MCF 10A (cell line): ENCODE data around the gene TMCC1. TPM values are rescaled to one million over a fixed set of nuclear protein-coding genes. Genes with fewer than 3 reads are reported as not detected.

Experiments used
- BruUV-seq: library from RNA; stranded (reverse); fragments of 400-500 nt; replicated peaks from 2 replicates; lab custom pipeline; 2021; lab: Mats Ljungman, UMichigan
- CTCF ChIA-PET: fragments of 300-600 bp; sonication (Branson Sonifier 250); formaldehyde crosslinking; extraction: SDS; loops from one replicate; lab custom pipeline; 2021; ENCODE audit warnings: antibody characterized with exemption, inconsistent platforms; lab: Yijun Ruan, JAX
- POLR2A ChIA-PET: fragments of 300-600, 350-650 bp; sonication (Branson Sonifier 250); formaldehyde crosslinking; extraction: SDS; loops from one replicate; lab custom pipeline; 2020; ENCODE audit warnings: antibody characterized with exemption, inconsistent platforms; lab: Yijun Ruan, JAX
- DNase-seq: peaks from one replicate; pipeline ENCODE4 v3.0.0-alpha.2; 2018; ENCODE audit not compliant: unreplicated experiment
- H3K27ac Mint-ChIP-seq: one replicate; pipeline ENCODE4 v1.8.0; 2022; ENCODE audit warnings: mild to moderate bottlenecking, low read depth, mixed read lengths; ENCODE audit not compliant: unreplicated experiment
- H3K27me3 Mint-ChIP-seq: one replicate; pipeline ENCODE4 v1.8.0; 2022; ENCODE audit warnings: mixed read lengths; ENCODE audit not compliant: insufficient read depth, unreplicated experiment
- H3K36me3 Mint-ChIP-seq: one replicate; pipeline ENCODE4 v1.8.0; 2022; ENCODE audit warnings: mild to moderate bottlenecking, moderate library complexity, mixed read lengths; ENCODE audit not compliant: insufficient read depth, unreplicated experiment
- H3K4me1 Mint-ChIP-seq: one replicate; pipeline ENCODE4 v1.8.0; 2022; ENCODE audit warnings: mixed read lengths; ENCODE audit not compliant: insufficient read depth, unreplicated experiment
- H3K4me3 Mint-ChIP-seq: one replicate; pipeline ENCODE4 v1.8.0; 2022; ENCODE audit warnings: mild to moderate bottlenecking, moderate library complexity, mixed read lengths; ENCODE audit not compliant: unreplicated experiment
- H3K9me3 Mint-ChIP-seq: one replicate; pipeline ENCODE4 v1.8.0; 2022; ENCODE audit warnings: mixed read lengths; ENCODE audit not compliant: unreplicated experiment
- CTCF ChIP-seq: fragments of 200-600 bp; IDR thresholded peaks from one replicate; pipeline ENCODE4 v1.8.0; 2022; ENCODE audit warnings: antibody characterized with exemption, mild to moderate bottlenecking; ENCODE audit not compliant: unreplicated experiment
- intact Hi-C: fragments of 100-400 bp; cut with micrococcal nuclease; formaldehyde crosslinking; loops from 2 replicates; pipeline ENCODE4 v1.14.1; 2022
- total RNA-seq: library from RNA; stranded (reverse); gene quantifications from 2 replicates; pipeline ENCODE4 v1.2.3, GENCODE V29; 2022

TMCC1 gene
- total RNA-seq, 1 experiment from 2014 or later = 31.2 TPM

- H3K4me3 Mint-ChIP-seq = no peak overlapping the region
- no peak for TF ChIP-seq CTCF
- intact Hi-C loops = no loop called here
- H3K9me3 Mint-ChIP-seq = peaks cover 7% of the 10 kb centered on the region
- DNase-seq = no peak
- H3K27ac Mint-ChIP-seq = no peak overlapping the region
- H3K27me3 Mint-ChIP-seq = no peaks in the 10 kb centered on the region
- no TSS peak for BruUV-seq
- POLR2A ChIA-PET = no interaction called here
- CTCF ChIA-PET = interaction anchor here (1.0 kb wide), 1 partner anchor 37 kb away, joined by 3 read pairs; no protein-coding TSS in a partner anchor
- H3K36me3 Mint-ChIP-seq = no peaks in the 10 kb centered on the region
- peaks cover 12% of the 10 kb centered on the region for H3K4me1 Mint-ChIP-seq
Measured at GRCh38 chr3:129897026-129897425, 3.5 kb upstream of the TMCC1 start.

- Mint-ChIP-seq H3K9me3 (no peaks in the 10 kb centered on the region), H3K36me3 (peaks cover 5% of the 10 kb centered on the region), H3K4me3 (peak overlapping the region; percentile 92), H3K4me1 (peaks cover 40% of the 10 kb centered on the region), H3K27me3 (no peaks in the 10 kb centered on the region), H3K27ac (peak overlapping the region; percentile 81)
- POLR2A ChIA-PET = interaction anchor here (0.5 to 2.3 kb wide), 25 partner anchors 8 to 577 kb away, joined by 3 to 10 read pairs (median 4); a partner anchor contains a TSS
- BruUV-seq = no TSS peak
- TF ChIP-seq CTCF = no peak
- intact Hi-C loops = no loop called here
- CTCF ChIA-PET = interaction anchor here (0.6 to 1.2 kb wide), 5 partner anchors 17 to 265 kb away, joined by 3 to 7 read pairs (median 3); no protein-coding TSS in a partner anchor
- DNase-seq = peak; percentile 55
Measured at GRCh38 chr3:129892857-129893580, 492 bp downstream of the TMCC1 start.

GRCh38 chr3:129892486-129892856 lies 1.0 kb downstream of the TMCC1 start:
- Mint-ChIP-seq H3K4me3 (peak overlapping the region; percentile 92), H3K4me1 (peaks cover 46% of the 10 kb centered on the region), H3K9me3 (no peaks in the 10 kb centered on the region), H3K27me3 (no peaks in the 10 kb centered on the region), H3K27ac (peak overlapping the region; percentile 81), H3K36me3 (peaks cover 5% of the 10 kb centered on the region)
- TF ChIP-seq CTCF = no peak
- ChIA-PET CTCF (interaction anchor here (0.6 to 1.6 kb wide), 8 partner anchors 17 to 494 kb away, joined by 3 to 7 read pairs (median 4); no protein-coding TSS in a partner anchor), POLR2A (interaction anchor here (0.5 to 2.0 kb wide), 18 partner anchors 11 to 577 kb away, joined by 3 to 8 read pairs (median 4); a partner anchor contains a TSS)
- DNase-seq = no peak
- intact Hi-C loops = no loop called here
- BruUV-seq = TSS peak; percentile 32

GRCh38 chr3:129890891-129891290 lies 2.6 kb downstream of the TMCC1 start:
- no peaks in the 10 kb centered on the region for H3K27me3 Mint-ChIP-seq
- peaks cover 46% of the 10 kb centered on the region for H3K4me1 Mint-ChIP-seq
- DNase-seq = no peak
- no peak for TF ChIP-seq CTCF
- no peaks in the 10 kb centered on the region for H3K9me3 Mint-ChIP-seq
- intact Hi-C loops = no loop called here
- CTCF ChIA-PET = interaction anchor here (0.7 to 1.6 kb wide), 2 partner anchors 13 to 35 kb away, joined by 3 to 4 read pairs; no protein-coding TSS in a partner anchor
- POLR2A ChIA-PET = interaction anchor here (1.0 to 1.6 kb wide), 4 partner anchors 9 to 265 kb away, joined by 3 to 12 read pairs (median 4); no protein-coding TSS in a partner anchor
- no peak overlapping the region for H3K27ac Mint-ChIP-seq
- peaks cover 5% of the 10 kb centered on the region for H3K36me3 Mint-ChIP-seq
- BruUV-seq = no TSS peak
- no peak overlapping the region for H3K4me3 Mint-ChIP-seq
